ENCODE measurements around the gene TLE2.
"Not testable (repeated sequence)": the region's sequence is repeated elsewhere in the genome, so short reads cannot be mapped to it uniquely, and the experiment has no call there.

The TLE2 gene

GRCh38 chr19:3012059-3012458 lies 17.0 kb downstream of the TLE2 start:
- DNase-seq = not testable (repeated sequence)

GRCh38 chr19:3010871-3011270 lies 18.2 kb downstream of the TLE2 start:
- no peak for DNase-seq

- no peak for DNase-seq
Measured at GRCh38 chr19:3008994-3009393, 20.1 kb downstream of the TLE2 start.

- no peak for DNase-seq
Measured at GRCh38 chr19:3007975-3008374, 21.1 kb downstream of the TLE2 start.

DNA sequence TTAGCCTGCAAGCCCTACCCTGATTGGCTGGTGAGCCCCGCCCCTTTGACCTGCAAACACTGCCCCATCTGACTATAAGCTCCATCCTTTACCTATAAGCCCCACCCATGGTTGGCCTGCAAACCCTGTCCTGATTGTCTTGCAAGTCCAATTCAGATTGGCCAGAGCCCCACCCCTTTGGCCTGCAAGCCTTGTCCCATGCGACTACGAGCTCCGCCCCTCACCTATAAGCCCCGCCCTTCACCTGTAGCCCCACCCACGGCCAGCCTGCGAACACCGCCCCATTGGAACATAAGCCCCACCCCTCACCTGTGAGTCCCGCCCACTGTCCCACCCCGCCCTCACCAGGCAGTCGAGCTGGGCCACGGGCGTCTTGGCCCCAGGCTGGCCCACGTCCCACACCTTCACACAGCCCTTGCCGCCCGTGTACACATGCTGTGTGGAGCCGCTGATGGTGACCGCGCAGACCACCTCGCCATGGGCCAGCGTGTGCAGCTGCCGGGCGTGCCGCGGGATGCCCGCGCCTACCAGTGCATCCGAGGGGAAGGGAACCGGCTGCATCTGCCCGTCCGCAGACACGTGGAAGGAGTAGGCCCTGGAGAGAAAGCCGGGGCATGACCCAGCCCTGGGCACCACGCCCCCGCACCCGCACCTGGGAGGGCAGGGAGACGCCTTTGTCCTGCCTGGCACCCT lies 22.9 kb downstream of the TLE2 start:
- no peak for DNase-seq

- DNase-seq = no peak
Measured at GRCh38 chr19:3005345-3005744, 23.7 kb downstream of the TLE2 start.

DNA sequence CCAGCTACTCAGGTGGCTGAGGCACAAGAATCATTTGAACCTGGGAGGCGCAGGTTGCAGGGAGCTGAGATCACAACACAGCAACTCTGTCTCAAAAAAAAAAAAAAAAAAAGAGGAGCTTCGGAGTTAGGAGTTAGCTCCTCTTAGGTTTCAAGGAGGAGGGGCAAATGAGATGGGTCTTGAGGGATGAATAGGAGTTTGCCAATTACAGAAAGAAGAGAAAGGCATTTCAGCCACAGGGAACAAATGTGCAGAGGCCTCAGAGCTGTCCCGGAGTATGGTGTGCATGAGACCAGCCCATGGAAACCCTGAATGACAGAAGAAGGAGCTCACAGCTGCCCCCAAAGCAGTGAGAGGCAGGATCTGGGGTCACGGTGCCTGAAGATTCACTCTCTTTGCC lies 24.6 kb downstream of the TLE2 start:
- no peak for DNase-seq

DNA sequence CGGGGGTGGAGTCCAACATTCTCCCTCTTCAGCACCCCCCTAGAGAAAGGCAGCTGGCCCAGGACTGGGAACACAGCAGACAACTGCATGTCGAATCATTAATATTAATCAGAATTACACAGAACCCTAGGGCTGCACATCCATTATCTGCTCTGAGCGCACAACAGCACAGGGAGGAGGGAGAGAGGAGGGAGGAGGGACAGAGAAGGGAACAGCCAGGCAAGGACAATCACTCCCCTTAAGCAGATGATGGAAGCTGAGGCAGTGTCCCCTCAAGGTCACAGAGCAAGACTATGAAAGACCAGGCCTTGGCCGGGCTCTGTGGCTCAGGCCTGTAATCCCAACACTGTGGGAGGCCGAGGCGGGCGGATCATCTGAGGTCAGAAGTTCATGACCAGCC lies 26.0 kb downstream of the TLE2 start:
- peak; percentile 75 for DNase-seq

GRCh38 chr19:3001235-3001800 lies 27.8 kb downstream of the TLE2 start:
- DNase-seq = no peak

DNA sequence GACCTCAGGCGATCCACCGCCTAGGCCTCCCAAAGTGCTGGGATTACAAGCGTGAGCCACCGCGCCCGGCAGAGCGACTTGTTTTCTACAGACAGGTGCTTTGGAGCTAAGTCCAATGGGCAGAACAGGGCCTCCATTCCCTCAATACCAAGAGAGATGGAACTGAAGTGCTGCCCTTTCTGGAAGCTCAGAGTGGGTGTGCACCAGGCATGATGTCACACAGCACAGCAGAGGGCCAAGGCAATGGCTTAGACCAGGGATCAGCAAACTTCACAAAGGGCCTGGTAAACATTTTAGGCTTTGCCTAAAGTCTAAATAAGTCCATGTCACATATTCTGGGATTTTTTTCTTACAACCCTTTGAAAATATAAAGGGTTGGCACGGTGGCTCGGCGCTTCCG lies 30.4 kb downstream of the TLE2 start:
- no peak for DNase-seq

GRCh38 chr19:2997720-2998119 lies 31.4 kb downstream of the TLE2 start:
- peak; percentile 27 for DNase-seq

DNA sequence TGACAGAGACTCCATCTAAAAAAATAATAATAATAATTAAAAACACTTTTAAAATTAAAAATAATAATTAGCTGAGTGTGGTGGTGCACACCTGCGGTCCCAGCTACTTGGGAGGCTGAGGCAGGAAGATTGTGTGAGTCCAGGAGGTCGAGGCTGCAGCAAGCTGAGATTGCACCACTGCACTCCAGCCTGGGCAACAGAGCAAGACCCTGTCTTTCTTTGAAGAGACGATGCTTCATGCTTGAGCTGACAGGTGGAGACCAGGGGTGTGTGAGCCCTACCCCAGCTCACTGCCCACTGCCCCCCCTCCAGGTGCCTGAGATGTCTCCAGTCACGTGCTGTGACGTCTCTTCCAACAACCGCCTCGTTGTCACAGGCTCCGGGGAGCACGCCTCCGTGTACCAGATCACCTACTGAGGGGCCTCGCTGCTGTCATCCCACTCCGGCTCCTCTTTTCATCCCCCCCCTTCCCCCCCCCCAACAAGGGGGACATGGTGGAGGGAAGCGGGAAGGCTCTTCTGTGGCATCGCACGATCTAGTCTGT lies 34.4 kb downstream of the TLE2 start:
- DNase-seq = no peak

DNA sequence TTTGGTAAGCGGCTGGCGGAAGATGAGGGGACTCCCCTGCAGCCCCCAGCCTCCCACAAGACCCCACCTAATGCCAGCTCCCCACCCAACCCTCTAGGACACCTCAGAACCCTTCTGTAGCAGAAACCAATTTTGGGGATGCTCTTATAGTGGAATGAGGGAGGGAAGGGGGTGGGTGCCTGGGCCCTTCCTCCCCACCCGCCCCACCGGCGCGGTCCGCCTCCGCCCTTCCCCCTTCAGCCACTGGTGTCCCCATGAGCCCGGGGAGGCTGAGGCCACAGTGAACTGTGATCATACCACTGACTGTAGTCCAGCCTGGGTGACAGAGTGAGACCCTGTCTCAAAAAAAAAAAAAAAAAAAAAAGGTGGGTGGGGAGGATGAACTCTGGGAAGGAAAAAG lies 35.5 kb downstream of the TLE2 start:
- DNase-seq = no peak

DNA sequence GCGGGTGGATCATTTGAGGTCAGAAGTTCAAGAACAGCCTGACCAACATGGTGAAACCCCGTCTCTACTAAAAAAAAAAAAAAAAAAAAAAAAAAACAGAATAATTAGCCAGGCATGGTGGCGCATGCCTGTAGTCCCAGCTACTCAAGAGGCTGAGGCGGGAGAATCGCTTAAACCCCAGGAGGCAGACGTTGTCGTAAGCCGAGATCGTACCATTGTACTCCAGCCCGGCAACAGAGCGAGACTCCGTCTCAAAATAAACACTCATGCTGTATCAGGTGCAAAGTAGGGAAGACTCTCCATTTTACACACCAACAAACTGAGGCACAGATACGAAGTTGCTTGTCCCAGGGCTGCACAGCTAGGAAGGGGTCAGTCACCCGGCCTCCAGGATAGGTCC lies 36.1 kb downstream of the TLE2 start:
- no peak for DNase-seq

GRCh38 chr19:2992333-2992732 lies 36.7 kb downstream of the TLE2 start:
- DNase-seq = not testable (repeated sequence)

DNA sequence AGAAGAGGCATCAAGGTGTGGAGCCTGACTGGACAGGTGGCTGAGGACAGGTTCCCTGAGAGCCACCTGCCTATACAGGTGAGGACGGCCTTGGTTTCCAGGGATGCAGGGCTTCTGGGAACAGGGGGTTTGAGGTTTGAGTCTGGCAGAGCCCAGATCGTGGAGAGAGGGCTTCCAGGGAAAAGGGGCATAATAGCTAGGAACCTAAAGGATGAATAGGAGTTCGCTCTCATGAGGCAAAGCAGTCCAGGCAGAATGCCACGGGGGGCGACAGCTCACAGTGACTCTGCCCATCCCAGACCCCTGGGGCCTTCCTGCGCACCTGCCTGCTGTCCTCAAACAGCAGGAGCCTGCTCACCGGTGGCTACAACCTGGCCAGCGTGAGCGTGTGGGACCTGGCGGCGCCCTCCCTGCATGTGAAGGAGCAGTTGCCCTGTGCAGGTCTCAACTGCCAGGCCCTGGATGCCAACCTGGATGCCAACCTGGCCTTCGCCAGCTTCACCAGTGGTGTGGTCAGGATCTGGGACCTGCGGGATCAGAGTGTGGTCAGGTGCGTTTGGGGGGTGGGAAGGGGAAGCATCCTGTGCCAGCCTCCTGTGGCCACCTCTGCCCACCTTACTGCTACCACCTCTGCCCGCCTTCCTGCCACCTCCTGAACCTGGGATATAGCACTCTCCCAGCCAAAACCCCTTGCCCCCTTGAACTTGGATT lies 39.7 kb downstream of the TLE2 start:
- DNase-seq = no peak

- no peak for DNase-seq
Measured at GRCh38 chr19:2988568-2988967, 40.5 kb downstream of the TLE2 start.

- no peak for DNase-seq
Measured at GRCh38 chr19:2987797-2988196, 41.3 kb downstream of the TLE2 start.

GRCh38 chr19:2986951-2987524 lies 42.0 kb downstream of the TLE2 start:
- peak; percentile 91 for DNase-seq

DNA sequence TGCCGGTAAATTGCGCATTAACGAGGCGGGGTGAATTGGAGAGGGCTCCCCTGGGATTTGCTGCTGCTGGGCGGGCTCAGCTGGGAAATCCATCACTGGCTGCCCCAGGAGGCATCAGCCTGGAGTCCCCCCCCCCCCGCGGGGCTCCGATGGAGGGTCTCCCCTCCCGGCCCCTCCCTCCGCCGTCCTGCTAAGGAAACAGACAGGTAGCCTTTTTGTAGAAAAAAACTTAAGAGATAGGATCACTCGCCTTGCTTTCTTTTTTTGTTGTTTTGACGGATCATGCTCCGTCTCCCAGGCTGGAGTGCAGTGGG lies 44.9 kb downstream of the TLE2 start:
- DNase-seq = no peak

DNA sequence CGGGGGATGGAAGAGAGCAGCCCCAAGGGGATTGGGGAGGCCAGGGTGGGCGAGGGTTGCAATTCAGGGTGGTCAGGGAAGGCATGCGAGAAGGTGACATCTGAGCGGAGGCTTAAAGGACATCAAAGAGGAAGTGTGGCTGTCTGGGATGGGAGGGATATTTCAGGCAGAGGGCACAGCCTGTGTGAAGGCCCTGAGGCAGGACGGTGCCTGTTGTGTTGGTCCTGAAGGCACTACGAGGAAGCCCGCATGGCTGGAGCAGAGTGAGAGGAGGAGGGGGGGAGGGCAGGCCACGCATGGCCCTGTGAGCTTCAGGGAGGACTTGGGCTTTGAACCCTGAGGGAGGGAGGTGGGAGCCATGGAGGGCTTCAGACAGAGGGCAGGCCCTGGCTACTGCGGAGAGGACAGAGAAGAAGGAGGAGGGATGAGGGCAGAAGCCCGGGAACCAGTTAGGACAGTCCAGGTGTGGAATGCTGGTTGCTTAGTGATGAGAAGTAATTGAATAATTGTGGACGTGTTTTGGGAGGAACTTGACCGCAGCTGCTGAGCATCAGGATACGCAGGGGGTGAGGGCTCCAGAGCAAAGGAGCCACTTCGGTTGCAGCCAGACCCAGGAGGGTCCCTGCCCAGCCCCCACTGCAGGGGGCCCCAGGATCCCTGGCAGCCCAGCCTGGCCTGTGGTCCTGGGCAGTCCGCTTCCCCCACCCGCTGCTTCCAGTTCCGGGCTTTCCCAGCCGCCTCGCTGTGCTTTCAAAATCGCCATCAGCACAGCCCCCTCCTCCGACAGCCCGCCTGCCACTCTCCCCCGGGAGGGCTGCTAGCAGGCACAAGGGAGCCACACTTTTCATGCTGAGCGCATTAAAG lies 45.5 kb downstream of the TLE2 start:
- DNase-seq = peak; percentile 94

DNA sequence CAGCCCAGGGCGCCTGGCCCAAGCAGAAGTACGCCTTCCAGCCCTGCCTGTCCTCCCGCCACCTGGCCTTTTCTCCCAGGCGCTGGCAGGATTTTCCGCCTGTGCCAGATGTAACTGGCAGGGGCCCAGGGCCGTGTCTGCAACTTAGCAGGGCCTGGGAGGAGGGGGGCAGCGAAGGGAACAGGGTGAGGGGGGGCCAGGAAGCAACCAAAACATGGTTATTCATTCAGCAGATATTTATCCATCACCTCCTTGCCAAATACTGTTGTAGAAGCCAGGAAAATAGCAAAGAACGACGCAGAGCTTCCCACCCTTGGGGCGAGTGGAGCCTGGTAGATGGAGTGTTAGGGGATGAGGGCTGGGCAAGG lies 46.1 kb downstream of the TLE2 start:
- peak; percentile 86 for DNase-seq

DNA sequence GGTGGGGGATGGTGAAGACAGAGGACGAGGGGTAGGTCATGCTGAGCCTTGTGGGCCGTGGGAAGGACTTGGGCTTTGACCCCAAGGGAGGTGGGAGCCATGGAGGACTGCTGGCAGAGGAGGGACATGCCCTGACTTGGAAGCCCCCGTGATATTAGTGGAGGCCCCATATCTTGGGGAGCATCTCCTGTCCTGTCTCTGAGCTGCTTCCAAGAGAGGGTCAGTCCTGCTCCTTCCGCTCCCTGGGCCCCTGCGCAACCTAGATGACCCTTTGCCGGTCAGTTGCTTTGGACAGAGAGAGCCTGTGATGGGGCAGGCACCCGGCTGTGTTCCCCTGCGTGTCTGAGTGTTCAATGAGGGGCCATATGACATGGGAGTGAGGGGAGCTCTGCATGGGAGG lies 46.5 kb downstream of the TLE2 start:
- DNase-seq = no peak

All from eye (tissue), 1 donor.